Fibroblast of lung (primary cell): ENCODE results near the gene ITSN1. TPM values are rescaled to one million over a fixed set of nuclear protein-coding genes. Genes with fewer than 3 reads are reported as not detected.

Experiments
- DNase-seq, 2 donors: peaks; one replicate each; pipeline versions ENCODE4 v3.0.0 to v3.0.0-alpha.2; 2010; ENCODE audit warnings: low read depth in 2 of 2
- H2AFZ ChIP-seq: 2 replicates; pipeline ENCODE4 v1.5.1; 2012; ENCODE audit warnings: low read length, control low read depth, inconsistent platforms
- H3K27ac ChIP-seq: 2 replicates; pipeline ENCODE4 v1.5.1; 2011; ENCODE audit warnings: low read length, control low read depth; ENCODE audit not compliant: insufficient read depth
- H3K27me3 ChIP-seq: 2 replicates; pipeline ENCODE4 v1.5.1; 2011; ENCODE audit warnings: mild to moderate bottlenecking, low read length; ENCODE audit not compliant: control insufficient read depth, insufficient read depth
- H3K36me3 ChIP-seq: 2 replicates; pipeline ENCODE4 v1.5.1; 2011; ENCODE audit warnings: low read length; ENCODE audit not compliant: control insufficient read depth, insufficient read depth
- H3K4me1 ChIP-seq: 2 replicates; pipeline ENCODE4 v1.5.1; 2011; ENCODE audit warnings: low read length; ENCODE audit not compliant: control insufficient read depth, insufficient read depth; ENCODE audit errors: extremely low read depth
- H3K4me2 ChIP-seq: 2 replicates; pipeline ENCODE4 v1.5.1; 2011; ENCODE audit warnings: low read length, control low read depth; ENCODE audit not compliant: insufficient read depth; ENCODE audit errors: extremely low read depth
- H3K4me3 ChIP-seq, 4 experiments: fragments of 200-600 bp in 1 of 4; sonication (generic) in 1 of 4; replicated peaks in 1 of 4; 2 replicates each; pipeline ENCODE4 v1.5.1; 2011 to 2016; ENCODE audit warnings: low read length in 4 of 4, low read depth in 3 of 4, mild to moderate bottlenecking in 3 of 4, control low read depth in 2 of 4, inconsistent platforms in 1 of 4, mixed read lengths in 1 of 4; ENCODE audit not compliant: insufficient read depth in 1 of 4; ENCODE audit errors: control extremely low read depth in 1 of 4
- H3K79me2 ChIP-seq: 2 replicates; pipeline ENCODE4 v1.5.1; 2012; ENCODE audit warnings: mild to moderate bottlenecking, low read length, inconsistent platforms; ENCODE audit not compliant: control insufficient read depth, insufficient read depth
- H3K9ac ChIP-seq: 2 replicates; pipeline ENCODE4 v1.5.1; 2011; ENCODE audit warnings: mild to moderate bottlenecking, low read length, control low read depth; ENCODE audit not compliant: insufficient read depth
- H3K9me3 ChIP-seq: 2 replicates; pipeline ENCODE4 v1.5.1; 2012; ENCODE audit warnings: low read depth, low read length; ENCODE audit not compliant: control insufficient read depth, insufficient read depth
- H4K20me1 ChIP-seq: 2 replicates; pipeline ENCODE4 v1.5.1; 2011; ENCODE audit warnings: low read length; ENCODE audit not compliant: control insufficient read depth, insufficient read depth; ENCODE audit errors: extremely low read depth
- CTCF ChIP-seq, 2 donors: IDR thresholded peaks in 1 of 2; conservative IDR thresholded peaks in 1 of 2; 1 replicate in 1 of 2; 2 replicates in 1 of 2; pipeline ENCODE4 v1.5.1; 2011 to 2012; ENCODE audit warnings: low read length in 2 of 2, control low read depth in 1 of 2, inconsistent platforms in 1 of 2, low read depth in 1 of 2, mild to moderate bottlenecking in 1 of 2
- EZH2 ChIP-seq: IDR thresholded peaks from 2 replicates; pipeline ENCODE4 v1.5.1; 2012; ENCODE audit warnings: low read length, control low read depth, mild to moderate bottlenecking; ENCODE audit errors: missing control alignments
- polyA plus RNA-seq, 2 donors: library from polyadenylated mRNA; depleted of rRNA in 1 of 2; stranded (reverse) in 1 of 2; unstranded in 1 of 2; fragments of >200 nt; gene quantifications; 2 replicates each; pipeline ENCODE4 v1.2.1, GENCODE V29; 2011 to 2012; ENCODE audit warnings: missing spikeins in 1 of 2
- total RNA-seq: library from RNA; depleted of rRNA; stranded (reverse); fragments of >200 nt; gene quantifications from 2 replicates; pipeline ENCODE4 v1.2.1, GENCODE V29; 2014

Gene ITSN1
- total and polyA plus RNA-seq, 2 donors (not counting 1 experiment from before 2014, with no cell fraction given) = 34.7 to 63.1 TPM

GRCh38 chr21:33904041-33904440, 261.7 kb downstream of the ITSN1 start:
- TF ChIP-seq EZH2 (no peak), CTCF (conservative IDR thresholded peaks at IDR 0.05 in 1 of 2, IDR thresholded peaks at IDR 0.05 in 1 of 2; ENCODE audit: low read depth in 1 of 2, low read length in 2 of 2) (no peak)
- Histone ChIP-seq H3K27me3 (no peaks in the 10 kb centered on the region), H2AFZ (no peak overlapping the region), H3K27ac (no peak overlapping the region), H3K4me2 (no peak overlapping the region), H4K20me1 (no peaks in the 10 kb centered on the region), H3K79me2 (no peaks in the 10 kb centered on the region), H3K9ac (no peak overlapping the region), H3K9me3 (no peaks in the 10 kb centered on the region), H3K36me3 (peaks cover 19% of the 10 kb centered on the region), H3K4me1 (peaks cover 5% of the 10 kb centered on the region), H3K4me3 (no peak overlapping the region)
- no peak for DNase-seq

GRCh38 chr21:33908760-33909159, 266.5 kb downstream of the ITSN1 start:
- H3K9me3 ChIP-seq = no peaks in the 10 kb centered on the region
- H4K20me1 ChIP-seq = peaks cover 2% of the 10 kb centered on the region
- no peaks in the 10 kb centered on the region for H3K27me3 ChIP-seq
- H3K9ac ChIP-seq = no peak overlapping the region
- no peak overlapping the region for H3K4me3 ChIP-seq
- TF ChIP-seq EZH2 (no peak), CTCF (conservative IDR thresholded peaks at IDR 0.05 in 1 of 2, IDR thresholded peaks at IDR 0.05 in 1 of 2; ENCODE audit: low read depth in 1 of 2, low read length in 2 of 2) (no peak)
- H3K27ac ChIP-seq = no peak overlapping the region
- H3K79me2 ChIP-seq = peaks cover 5% of the 10 kb centered on the region
- H3K4me1 ChIP-seq = no peaks in the 10 kb centered on the region
- H2AFZ ChIP-seq = no peak overlapping the region
- no peak overlapping the region for H3K4me2 ChIP-seq
- peaks cover 28% of the 10 kb centered on the region for H3K36me3 ChIP-seq
- DNase-seq = no peak

GRCh38 chr21:33909756-33910155, 267.5 kb downstream of the ITSN1 start:
- Histone ChIP-seq H2AFZ (no peak overlapping the region), H3K27ac (no peak overlapping the region), H3K9ac (no peak overlapping the region), H3K4me1 (peaks cover 2% of the 10 kb centered on the region), H4K20me1 (peaks cover 2% of the 10 kb centered on the region), H3K9me3 (no peaks in the 10 kb centered on the region), H3K4me2 (no peak overlapping the region), H3K79me2 (peaks cover 12% of the 10 kb centered on the region), H3K4me3 (no peak overlapping the region), H3K36me3 (peaks cover 23% of the 10 kb centered on the region), H3K27me3 (no peaks in the 10 kb centered on the region)
- TF ChIP-seq CTCF (conservative IDR thresholded peaks at IDR 0.05 in 1 of 2, IDR thresholded peaks at IDR 0.05 in 1 of 2; ENCODE audit: low read depth in 1 of 2, low read length in 2 of 2) (no peak), EZH2 (no peak)
- no peak for DNase-seq
